Measurements from ENCODE around the gene ZNRF3.

GRCh38 chr22:28995551-28995950, 112.2 kb downstream of the ZNRF3 start:
- TF ChIP-seq ZNF514 (tag by site-specific recombination; IDR thresholded peaks at IDR 0.05) (no peak), ZNF555 (tag by site-specific recombination; conservative IDR thresholded peaks at IDR 0.05) (no peak), ZNF561 (tag by site-specific recombination; IDR thresholded peaks at IDR 0.05; ENCODE audit: borderline replicate concordance) (no peak), CTCF (tag by site-specific recombination; IDR thresholded peaks at IDR 0.05) (no peak), ZNF175 (tag by site-specific recombination; IDR thresholded peaks at IDR 0.05) (no peak)
- TF ChIP-seq, protein P1, sequence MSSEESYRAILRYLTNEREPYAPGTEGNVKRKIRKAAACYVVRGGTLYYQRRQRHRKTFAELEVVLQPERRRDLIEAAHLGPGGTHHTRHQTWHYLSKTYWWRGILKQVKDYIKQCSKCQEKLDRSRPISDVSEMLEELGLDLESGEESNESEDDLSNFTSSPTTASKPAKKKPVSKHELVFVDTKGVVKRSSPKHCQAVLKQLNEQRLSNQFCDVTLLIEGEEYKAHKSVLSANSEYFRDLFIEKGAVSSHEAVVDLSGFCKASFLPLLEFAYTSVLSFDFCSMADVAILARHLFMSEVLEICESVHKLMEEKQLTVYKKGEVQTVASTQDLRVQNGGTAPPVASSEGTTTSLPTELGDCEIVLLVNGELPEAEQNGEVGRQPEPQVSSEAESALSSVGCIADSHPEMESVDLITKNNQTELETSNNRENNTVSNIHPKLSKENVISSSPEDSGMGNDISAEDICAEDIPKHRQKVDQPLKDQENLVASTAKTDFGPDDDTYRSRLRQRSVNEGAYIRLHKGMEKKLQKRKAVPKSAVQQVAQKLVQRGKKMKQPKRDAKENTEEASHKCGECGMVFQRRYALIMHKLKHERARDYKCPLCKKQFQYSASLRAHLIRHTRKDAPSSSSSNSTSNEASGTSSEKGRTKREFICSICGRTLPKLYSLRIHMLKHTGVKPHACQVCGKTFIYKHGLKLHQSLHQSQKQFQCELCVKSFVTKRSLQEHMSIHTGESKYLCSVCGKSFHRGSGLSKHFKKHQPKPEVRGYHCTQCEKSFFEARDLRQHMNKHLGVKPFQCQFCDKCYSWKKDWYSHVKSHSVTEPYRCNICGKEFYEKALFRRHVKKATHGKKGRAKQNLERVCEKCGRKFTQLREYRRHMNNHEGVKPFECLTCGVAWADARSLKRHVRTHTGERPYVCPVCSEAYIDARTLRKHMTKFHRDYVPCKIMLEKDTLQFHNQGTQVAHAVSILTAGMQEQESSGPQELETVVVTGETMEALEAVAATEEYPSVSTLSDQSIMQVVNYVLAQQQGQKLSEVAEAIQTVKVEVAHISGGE (tag by site-specific recombination; conservative IDR thresholded peaks at IDR 0.05; ENCODE audit: low read depth): no peak
- TF ChIP-seq, protein P2, sequence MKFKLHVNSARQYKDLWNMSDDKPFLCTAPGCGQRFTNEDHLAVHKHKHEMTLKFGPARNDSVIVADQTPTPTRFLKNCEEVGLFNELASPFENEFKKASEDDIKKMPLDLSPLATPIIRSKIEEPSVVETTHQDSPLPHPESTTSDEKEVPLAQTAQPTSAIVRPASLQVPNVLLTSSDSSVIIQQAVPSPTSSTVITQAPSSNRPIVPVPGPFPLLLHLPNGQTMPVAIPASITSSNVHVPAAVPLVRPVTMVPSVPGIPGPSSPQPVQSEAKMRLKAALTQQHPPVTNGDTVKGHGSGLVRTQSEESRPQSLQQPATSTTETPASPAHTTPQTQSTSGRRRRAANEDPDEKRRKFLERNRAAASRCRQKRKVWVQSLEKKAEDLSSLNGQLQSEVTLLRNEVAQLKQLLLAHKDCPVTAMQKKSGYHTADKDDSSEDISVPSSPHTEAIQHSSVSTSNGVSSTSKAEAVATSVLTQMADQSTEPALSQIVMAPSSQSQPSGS (tag by site-specific recombination; IDR thresholded peaks at IDR 0.05; ENCODE audit: low read depth): no peak
